Measurements from ENCODE around the gene RAB1A. TPM values are rescaled to one million over a fixed set of nuclear protein-coding genes. Genes with fewer than 3 reads are reported as not detected.

Gene RAB1A
- total and polyA plus RNA-seq, 2 of the 13 experiments (the other 11 are each of a cell fraction or from before 2014, with no cell fraction given), result 206 to 226 TPM

GRCh38 chr2:65056215-65057053 lies 73.5 kb downstream of the RAB1A start, which contains the start of gene CEP68:
TSS of gene CEP68 (plus strand) at chr2:65056416. CDS start at chr2:65069445, 13,029 bp downstream.
- Histone ChIP-seq H3K4me1 (ENCODE audit: insufficient read depth, low read length) (peaks cover 71% of the 10 kb centered on the region), H3K79me2 (ENCODE audit: insufficient read depth, low read length) (peaks cover 43% of the 10 kb centered on the region), H2AFZ (ENCODE audit: low read length) (no peak within 1 kb of the TSS), H4K20me1 (ENCODE audit: insufficient read depth, low read length) (no peaks in the 10 kb centered on the region), H3K4me3 (replicated peaks in 1 of 3; ENCODE audit: insufficient read depth in 1 of 3, low read depth in 2 of 3, low read length in 3 of 3) (peak within 1 kb of the TSS; percentile 78 to 88 (median 83)), H3K4me2 (ENCODE audit: low read depth, low read length) (peak within 1 kb of the TSS; percentile 99), H3K9ac (ENCODE audit: insufficient read depth, low read depth, low read length) (peak within 1 kb of the TSS; percentile 78), H3K9me3 (ENCODE audit: low read length) (no peaks in the 10 kb centered on the region), H3K36me3 (replicated peaks in 1 of 2; ENCODE audit: control insufficient read depth in 1 of 2, insufficient read depth in 2 of 2, low read length in 2 of 2) (no peaks in the 10 kb centered on the region; a peak in 1 of 5 replicates), H3K27me3 (ENCODE audit: control insufficient read depth in 1 of 2, insufficient read depth in 2 of 2, low read length in 2 of 2) (no peaks in the 10 kb centered on the region; a peak in 1 of 5 replicates), H3K27ac (ENCODE audit: extremely low read length, insufficient read depth, low read length) (peak within 1 kb of the TSS; percentile 71)
- BruUV-seq (replicated peaks), result no TSS peak
- intact Hi-C loops (cut with micrococcal nuclease; ENCODE audit: unreplicated experiment) (loop anchor here (5.0 to 10.0 kb wide), 2 partner anchors 76 to 518 kb away; partner anchors contain the start of gene RAB1A), in situ Hi-C loops (cut with HindIII; ENCODE audit: extremely low pct_ligation_motif_present, low pct_unique_long_range_greater_than_20kb) (loop anchor here (25.0 kb wide), 1 partner anchor 506 kb away; no protein-coding TSS in a partner anchor)
- WGBS (ENCODE audit: low lambda C conversion rate), result 2% methylated on average over 41 of the region's 99 CpGs
- FAIRE-seq (peak; percentile 97), DNase-seq (ENCODE audit: low spot score) (peak; percentile 98), ATAC-seq (peak; percentile 94)
- POLR2A ChIA-PET, result interaction anchor here (0.5 to 3.5 kb wide), 40 partner anchors 9 to 532 kb away, joined by 3 to 62 read pairs (median 5); partner anchors contain the start of genes ACTR2, AFTPH, RAB1A and SERTAD2
- CTCF ChIA-PET (ENCODE audit: low intra/inter-chr PET ratio, low total read pairs), result no interaction called here
- TF ChIP-seq GATAD1 (CRISPR knock-in tag; IDR thresholded peaks at IDR 0.05) (peak; percentile 48; the same call in 1 of the 2 replicates), ZNF878 (CRISPR knock-in tag; IDR thresholded peaks at IDR 0.05) (peak; percentile 73), NR0B2 (CRISPR knock-in tag; IDR thresholded peaks at IDR 0.05) (peak; percentile 76; the same call in 1 of the 2 replicates), NAIF1 (CRISPR knock-in tag; IDR thresholded peaks at IDR 0.05; ENCODE audit: borderline replicate concordance) (no peak), ZNF660 (CRISPR knock-in tag; IDR thresholded peaks at IDR 0.05; ENCODE audit: borderline replicate concordance, low read depth) (no peak), ZNF841 (CRISPR knock-in tag; IDR thresholded peaks at IDR 0.05; ENCODE audit: borderline replicate concordance) (no peak; the same call in 1 of the 2 replicates), NPAS2 (CRISPR knock-in tag; IDR thresholded peaks at IDR 0.05; ENCODE audit: borderline replicate concordance) (no peak), FUBP1 (CRISPR knock-in tag; IDR thresholded peaks at IDR 0.05; ENCODE audit: borderline replicate concordance) (no peak), ZNF556 (CRISPR knock-in tag; IDR thresholded peaks at IDR 0.05; ENCODE audit: borderline replicate concordance) (peak; percentile 84), PATZ1 (CRISPR knock-in tag; IDR thresholded peaks at IDR 0.05) (peak; percentile 76), ZBTB1 (CRISPR knock-in tag; IDR thresholded peaks at IDR 0.05; ENCODE audit: borderline replicate concordance) (peak; percentile 81; the same call in 1 of the 2 replicates), CAMTA2 (CRISPR knock-in tag; IDR thresholded peaks at IDR 0.05; ENCODE audit: borderline replicate concordance) (peak; percentile 79; the same call in 1 of the 2 replicates), ZNF367 (CRISPR knock-in tag; IDR thresholded peaks at IDR 0.05; ENCODE audit: borderline replicate concordance) (peak; percentile 80; the same call in 1 of the 2 replicates), ZNF879 (CRISPR knock-in tag; IDR thresholded peaks at IDR 0.05) (peak; percentile 50; the same call in 1 of the 2 replicates)
- TF ChIP-seq, protein P1, sequence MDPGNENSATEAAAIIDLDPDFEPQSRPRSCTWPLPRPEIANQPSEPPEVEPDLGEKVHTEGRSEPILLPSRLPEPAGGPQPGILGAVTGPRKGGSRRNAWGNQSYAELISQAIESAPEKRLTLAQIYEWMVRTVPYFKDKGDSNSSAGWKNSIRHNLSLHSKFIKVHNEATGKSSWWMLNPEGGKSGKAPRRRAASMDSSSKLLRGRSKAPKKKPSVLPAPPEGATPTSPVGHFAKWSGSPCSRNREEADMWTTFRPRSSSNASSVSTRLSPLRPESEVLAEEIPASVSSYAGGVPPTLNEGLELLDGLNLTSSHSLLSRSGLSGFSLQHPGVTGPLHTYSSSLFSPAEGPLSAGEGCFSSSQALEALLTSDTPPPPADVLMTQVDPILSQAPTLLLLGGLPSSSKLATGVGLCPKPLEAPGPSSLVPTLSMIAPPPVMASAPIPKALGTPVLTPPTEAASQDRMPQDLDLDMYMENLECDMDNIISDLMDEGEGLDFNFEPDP (CRISPR knock-in tag; conservative IDR thresholded peaks at IDR 0.05), result no peak
- TF ChIP-seq, protein P2, sequence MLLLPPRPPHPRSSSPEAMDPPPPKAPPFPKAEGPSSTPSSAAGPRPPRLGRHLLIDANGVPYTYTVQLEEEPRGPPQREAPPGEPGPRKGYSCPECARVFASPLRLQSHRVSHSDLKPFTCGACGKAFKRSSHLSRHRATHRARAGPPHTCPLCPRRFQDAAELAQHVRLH (CRISPR knock-in tag; IDR thresholded peaks at IDR 0.05; ENCODE audit: borderline replicate concordance, low read depth), result peak; percentile 88; the same call in 1 of the 2 replicates
